ENCODE measurements around the gene KLRC4.
"Not testable (repeated sequence)": the region's sequence is repeated elsewhere in the genome, so short reads cannot be mapped to it uniquely, and the experiment has no call there.

DNA sequence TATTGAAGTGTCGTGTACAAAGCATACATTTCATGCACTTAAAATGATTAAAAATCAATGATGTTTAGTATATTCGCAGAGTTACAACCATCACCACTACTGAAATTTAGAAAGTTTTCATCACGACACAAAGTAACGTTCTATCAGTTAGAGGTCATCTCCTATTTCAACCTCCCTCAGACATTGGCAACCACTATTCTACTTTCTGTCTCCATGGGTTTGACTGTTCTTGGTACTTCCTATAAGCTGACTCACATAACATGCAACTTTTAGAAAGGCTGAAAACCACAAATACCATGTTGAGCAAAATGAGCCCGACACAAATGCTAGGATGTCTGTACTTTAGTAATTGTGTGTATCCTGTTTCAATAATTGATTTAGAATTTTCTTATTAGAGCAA lies 36.5 kb upstream of the KLRC4 start:
- TF ChIP-seq, protein P1, sequence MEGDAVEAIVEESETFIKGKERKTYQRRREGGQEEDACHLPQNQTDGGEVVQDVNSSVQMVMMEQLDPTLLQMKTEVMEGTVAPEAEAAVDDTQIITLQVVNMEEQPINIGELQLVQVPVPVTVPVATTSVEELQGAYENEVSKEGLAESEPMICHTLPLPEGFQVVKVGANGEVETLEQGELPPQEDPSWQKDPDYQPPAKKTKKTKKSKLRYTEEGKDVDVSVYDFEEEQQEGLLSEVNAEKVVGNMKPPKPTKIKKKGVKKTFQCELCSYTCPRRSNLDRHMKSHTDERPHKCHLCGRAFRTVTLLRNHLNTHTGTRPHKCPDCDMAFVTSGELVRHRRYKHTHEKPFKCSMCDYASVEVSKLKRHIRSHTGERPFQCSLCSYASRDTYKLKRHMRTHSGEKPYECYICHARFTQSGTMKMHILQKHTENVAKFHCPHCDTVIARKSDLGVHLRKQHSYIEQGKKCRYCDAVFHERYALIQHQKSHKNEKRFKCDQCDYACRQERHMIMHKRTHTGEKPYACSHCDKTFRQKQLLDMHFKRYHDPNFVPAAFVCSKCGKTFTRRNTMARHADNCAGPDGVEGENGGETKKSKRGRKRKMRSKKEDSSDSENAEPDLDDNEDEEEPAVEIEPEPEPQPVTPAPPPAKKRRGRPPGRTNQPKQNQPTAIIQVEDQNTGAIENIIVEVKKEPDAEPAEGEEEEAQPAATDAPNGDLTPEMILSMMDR (IDR thresholded peaks at IDR 0.05), result not testable (repeated sequence)
- TF ChIP-seq POLR2A (IDR thresholded peaks at IDR 0.05); POLR2AphosphoS5 (IDR thresholded peaks at IDR 0.05; ENCODE audit: insufficient read depth in 1 of 2, low read depth in 1 of 2): not testable (repeated sequence)
